ENCODE measurements around the gene MYO10.

- TF ChIP-seq PPARA (CRISPR knock-in tag; IDR thresholded peaks at IDR 0.05; ENCODE audit: borderline replicate concordance) = no peak
- no peak for TF ChIP-seq RARB (CRISPR knock-in tag; IDR thresholded peaks at IDR 0.05)
- TF ChIP-seq PATZ1 (CRISPR knock-in tag; IDR thresholded peaks at IDR 0.05; ENCODE audit: borderline replicate concordance) = no peak
- no peak for TF ChIP-seq ZNF565 (CRISPR knock-in tag; conservative IDR thresholded peaks at IDR 0.05; ENCODE audit: low read depth)
- no peak for TF ChIP-seq CSRNP3 (CRISPR knock-in tag; IDR thresholded peaks at IDR 0.05)
- TF ChIP-seq OSR1 (CRISPR knock-in tag; IDR thresholded peaks at IDR 0.05) = no peak
- TF ChIP-seq TOX (CRISPR knock-in tag; IDR thresholded peaks at IDR 0.05; ENCODE audit: borderline replicate concordance) = no peak
- TF ChIP-seq CSDC2 (CRISPR knock-in tag; IDR thresholded peaks at IDR 0.05) = no peak
- TF ChIP-seq ZFP3 (CRISPR knock-in tag; IDR thresholded peaks at IDR 0.05) = no peak
- TF ChIP-seq, protein P1, sequence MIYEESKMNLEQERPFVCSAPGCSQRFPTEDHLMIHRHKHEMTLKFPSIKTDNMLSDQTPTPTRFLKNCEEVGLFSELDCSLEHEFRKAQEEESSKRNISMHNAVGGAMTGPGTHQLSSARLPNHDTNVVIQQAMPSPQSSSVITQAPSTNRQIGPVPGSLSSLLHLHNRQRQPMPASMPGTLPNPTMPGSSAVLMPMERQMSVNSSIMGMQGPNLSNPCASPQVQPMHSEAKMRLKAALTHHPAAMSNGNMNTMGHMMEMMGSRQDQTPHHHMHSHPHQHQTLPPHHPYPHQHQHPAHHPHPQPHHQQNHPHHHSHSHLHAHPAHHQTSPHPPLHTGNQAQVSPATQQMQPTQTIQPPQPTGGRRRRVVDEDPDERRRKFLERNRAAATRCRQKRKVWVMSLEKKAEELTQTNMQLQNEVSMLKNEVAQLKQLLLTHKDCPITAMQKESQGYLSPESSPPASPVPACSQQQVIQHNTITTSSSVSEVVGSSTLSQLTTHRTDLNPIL (CRISPR knock-in tag; IDR thresholded peaks at IDR 0.05; ENCODE audit: low read depth) = no peak
- TF ChIP-seq BACH2 (CRISPR knock-in tag; IDR thresholded peaks at IDR 0.05; ENCODE audit: borderline replicate concordance) = no peak
- no peak for TF ChIP-seq ESRRG (CRISPR knock-in tag; IDR thresholded peaks at IDR 0.05)
- TF ChIP-seq ZFP30 (CRISPR knock-in tag; IDR thresholded peaks at IDR 0.05) = no peak
Measured at GRCh38 chr5:16865151-16865550, 70.9 kb downstream of the MYO10 start.
